ENCODE measurements around the gene DNMT3B.

DNMT3B gene

GRCh38 chr20:32779500-32780211 lies 17.5 kb downstream of the DNMT3B start:
- 0 out of 2 replicates have a peak, but pooled peaks cover 3% of the 10 kb centered on the region for H4K20me1 ChIP-seq (ENCODE audit: insufficient read depth, low read length)
- H3K79me2 ChIP-seq (ENCODE audit: insufficient read depth, low read length), result peaks cover 16% of the 10 kb centered on the region

GRCh38 chr20:32780278-32780677 lies 18.1 kb downstream of the DNMT3B start:
- no peak overlapping the region for H3K27ac ChIP-seq (ENCODE audit: low read length)
- H3K79me2 ChIP-seq (ENCODE audit: insufficient read depth, low read length), result peaks cover 16% of the 10 kb centered on the region
- no peak overlapping the region for H3K4me2 ChIP-seq (ENCODE audit: insufficient read depth, low read length)
- ATAC-seq (ENCODE audit: insufficient read depth, low read depth) (no peak), DNase-seq (no peak)
- 0 out of 2 replicates have a peak, but pooled peaks cover 3% of the 10 kb centered on the region for H4K20me1 ChIP-seq (ENCODE audit: insufficient read depth, low read length)
- H3K9ac ChIP-seq (ENCODE audit: low read depth, low read length), result no peak overlapping the region
- H3K9me3 ChIP-seq (ENCODE audit: insufficient read depth, low read length, severe bottlenecking), result no peaks in the 10 kb centered on the region
- H3K4me3 ChIP-seq (ENCODE audit: low read depth in 1 of 2, low read length in 2 of 2), result no peak overlapping the region
- TF ChIP-seq EZH2 (IDR thresholded peaks at IDR 0.05; ENCODE audit: borderline replicate concordance, low read depth, low read length, severe bottlenecking), result no peak
- no peak for TF ChIP-seq CTCF (IDR thresholded peaks at IDR 0.05; ENCODE audit: borderline replicate concordance, extremely low read depth, low read length, poor library complexity, severe bottlenecking)
- H2AFZ ChIP-seq (ENCODE audit: low read depth, low read length), result no peak overlapping the region
- H3K4me1 ChIP-seq (ENCODE audit: insufficient read depth, low read length), result peaks cover 31% of the 10 kb centered on the region
- H3K36me3 ChIP-seq (ENCODE audit: insufficient read depth, low read length), result peaks cover 24% of the 10 kb centered on the region
- H3K27me3 ChIP-seq (ENCODE audit: insufficient read depth, low read length, poor library complexity), result no peaks in the 10 kb centered on the region

More at GRCh38 chr20:32779500-32780211, 17.5 kb downstream of the DNMT3B start:
- Histone ChIP-seq H3K4me1 (ENCODE audit: insufficient read depth, low read length) (peaks cover 35% of the 10 kb centered on the region), H3K9ac (ENCODE audit: low read depth, low read length) (no peak overlapping the region), H3K9me3 (ENCODE audit: insufficient read depth, low read length, severe bottlenecking) (no peaks in the 10 kb centered on the region), H2AFZ (ENCODE audit: low read depth, low read length) (no peak overlapping the region), H3K4me2 (ENCODE audit: insufficient read depth, low read length) (no peak overlapping the region), H3K4me3 (ENCODE audit: low read depth in 1 of 2, low read length in 2 of 2) (no peak overlapping the region), H3K27me3 (ENCODE audit: insufficient read depth, low read length, poor library complexity) (no peaks in the 10 kb centered on the region), H3K36me3 (ENCODE audit: insufficient read depth, low read length) (peaks cover 18% of the 10 kb centered on the region), H3K27ac (ENCODE audit: low read length) (no peak overlapping the region)
- TF ChIP-seq CTCF (IDR thresholded peaks at IDR 0.05; ENCODE audit: borderline replicate concordance, extremely low read depth, low read length, poor library complexity, severe bottlenecking) (no peak), EZH2 (IDR thresholded peaks at IDR 0.05; ENCODE audit: borderline replicate concordance, low read depth, low read length, severe bottlenecking) (no peak)
- ATAC-seq (ENCODE audit: insufficient read depth, low read depth) (no peak), DNase-seq (no peak)

- Histone ChIP-seq H2AFZ (ENCODE audit: low read depth, low read length) (no peak overlapping the region), H3K4me1 (ENCODE audit: insufficient read depth, low read length) (peaks cover 24% of the 10 kb centered on the region), H3K9me3 (ENCODE audit: insufficient read depth, low read length, severe bottlenecking) (no peaks in the 10 kb centered on the region), H3K27ac (ENCODE audit: low read length) (no peak overlapping the region), H3K4me3 (ENCODE audit: low read depth in 1 of 2, low read length in 2 of 2) (no peak overlapping the region), H3K4me2 (ENCODE audit: insufficient read depth, low read length) (no peak overlapping the region), H4K20me1 (ENCODE audit: insufficient read depth, low read length) (0 out of 2 replicates have a peak, but pooled peaks cover 3% of the 10 kb centered on the region), H3K79me2 (ENCODE audit: insufficient read depth, low read length) (peaks cover 11% of the 10 kb centered on the region; the same call in 1 of the 2 replicates), H3K27me3 (ENCODE audit: insufficient read depth, low read length, poor library complexity) (no peaks in the 10 kb centered on the region), H3K9ac (ENCODE audit: low read depth, low read length) (no peak overlapping the region), H3K36me3 (ENCODE audit: insufficient read depth, low read length) (peaks cover 28% of the 10 kb centered on the region)
- TF ChIP-seq CTCF (IDR thresholded peaks at IDR 0.05; ENCODE audit: borderline replicate concordance, extremely low read depth, low read length, poor library complexity, severe bottlenecking) (no peak), EZH2 (IDR thresholded peaks at IDR 0.05; ENCODE audit: borderline replicate concordance, low read depth, low read length, severe bottlenecking) (no peak)
- DNase-seq (no peak), ATAC-seq (ENCODE audit: insufficient read depth, low read depth) (no peak)
Measured at GRCh38 chr20:32780749-32781655, 18.8 kb downstream of the DNMT3B start.

Measured in DND-41 (cell line).